H9 (cell line): ENCODE data around the gene CRISPLD2. TPM values are rescaled to one million over a fixed set of nuclear protein-coding genes. Genes with fewer than 3 reads are reported as not detected.

Source experiments
- DNase-seq: peaks from one replicate; pipeline ENCODE4 v3.0.0-alpha.2; 2017
- H2AFZ ChIP-seq: one replicate; pipeline ENCODE4 v1.6.1; 2013; ENCODE audit warnings: mild to moderate bottlenecking, low read length, control low read depth, moderate library complexity
- H2AK5ac ChIP-seq: 2 replicates; pipeline ENCODE4 v1.6.1; 2013; ENCODE audit warnings: low read length, control low read depth, mixed read lengths; ENCODE audit not compliant: insufficient read length
- H2BK120ac ChIP-seq: one replicate; pipeline ENCODE4 v1.6.1; 2013; ENCODE audit warnings: low read depth, mild to moderate bottlenecking, low read length, control low read depth, inconsistent platforms; ENCODE audit not compliant: poor library complexity, severe bottlenecking
- H2BK12ac ChIP-seq: 2 replicates; pipeline ENCODE4 v1.6.1; 2013; ENCODE audit warnings: low read length, control low read depth, mixed read lengths, low read depth; ENCODE audit not compliant: insufficient read length
- H2BK15ac ChIP-seq: 2 replicates; pipeline ENCODE4 v1.6.1; 2013; ENCODE audit warnings: low read depth, low read length, control low read depth
- H2BK20ac ChIP-seq: one replicate; pipeline ENCODE4 v1.6.1; 2013; ENCODE audit warnings: low read depth, mild to moderate bottlenecking, low read length, control low read depth, inconsistent platforms; ENCODE audit not compliant: poor library complexity, severe bottlenecking
- H2BK5ac ChIP-seq: 2 replicates; pipeline ENCODE4 v1.6.1; 2013; ENCODE audit warnings: low read length, control low read depth, mixed read lengths; ENCODE audit not compliant: insufficient read length
- H3K14ac ChIP-seq: 2 replicates; pipeline ENCODE4 v1.6.1; 2013; ENCODE audit warnings: low read length, control low read depth; ENCODE audit not compliant: insufficient read depth
- H3K18ac ChIP-seq: 2 replicates; pipeline ENCODE4 v1.6.1; 2013; ENCODE audit warnings: low read depth, mild to moderate bottlenecking, mixed read lengths, low read length, control low read depth; ENCODE audit not compliant: insufficient read length
- H3K23ac ChIP-seq: 2 replicates; pipeline ENCODE4 v1.6.1; 2013; ENCODE audit warnings: low read length, control low read depth, mixed read lengths, low read depth; ENCODE audit not compliant: insufficient read length
- H3K23me2 ChIP-seq: 2 replicates; pipeline ENCODE4 v1.6.1; 2013; ENCODE audit warnings: low read depth, mild to moderate bottlenecking, mixed read lengths, low read length, control low read depth; ENCODE audit not compliant: insufficient read length, poor library complexity, severe bottlenecking
- H3K27ac ChIP-seq: 2 replicates; pipeline ENCODE4 v1.5.1; 2013; ENCODE audit warnings: low read length, control low read depth, mixed read lengths, low read depth; ENCODE audit not compliant: insufficient read length
- H3K27me3 ChIP-seq: 2 replicates; pipeline ENCODE4 v1.6.1; 2013; ENCODE audit warnings: low read length, control low read depth, inconsistent platforms; ENCODE audit not compliant: insufficient read depth
- H3K4ac ChIP-seq: 2 replicates; pipeline ENCODE4 v1.6.1; 2013; ENCODE audit warnings: low read depth, mild to moderate bottlenecking, control low read depth, inconsistent platforms, low read length, moderate library complexity
- H3K4me1 ChIP-seq: 2 replicates; pipeline ENCODE4 v1.6.1; 2013; ENCODE audit warnings: low read length, control low read depth, inconsistent platforms; ENCODE audit not compliant: insufficient read depth
- H3K4me2 ChIP-seq: 2 replicates; pipeline ENCODE4 v1.6.1; 2013; ENCODE audit warnings: low read length, control low read depth, mixed read lengths; ENCODE audit not compliant: insufficient read length, insufficient read depth
- H3K56ac ChIP-seq: 2 replicates; pipeline ENCODE4 v1.6.1; 2013; ENCODE audit warnings: low read depth, mild to moderate bottlenecking, mixed read lengths, low read length, control low read depth; ENCODE audit not compliant: insufficient read length
- H3K79me1 ChIP-seq: 2 replicates; pipeline ENCODE4 v1.6.1; 2013; ENCODE audit warnings: low read depth, mild to moderate bottlenecking, moderate library complexity, low read length, control low read depth, inconsistent platforms; ENCODE audit not compliant: insufficient read depth, poor library complexity, severe bottlenecking
- H3K79me2 ChIP-seq: 2 replicates; pipeline ENCODE4 v1.6.1; 2013; ENCODE audit warnings: low read length, control low read depth, inconsistent platforms; ENCODE audit not compliant: insufficient read depth
- H3K9ac ChIP-seq: 2 replicates; pipeline ENCODE4 v1.6.1; 2013; ENCODE audit warnings: low read length, control low read depth, mixed read lengths; ENCODE audit not compliant: insufficient read length; ENCODE audit errors: extremely low read depth
- H3K9me3 ChIP-seq: one replicate; pipeline ENCODE4 v1.6.1; 2013; ENCODE audit warnings: low read depth, low read length, inconsistent platforms; ENCODE audit not compliant: control insufficient read depth
- H3T11ph ChIP-seq: one replicate; pipeline ENCODE4 v1.6.1; 2013; ENCODE audit warnings: mild to moderate bottlenecking, low read length, control low read depth, inconsistent platforms
- H4K20me1 ChIP-seq: one replicate; pipeline ENCODE4 v1.6.1; 2013; ENCODE audit not compliant: control insufficient read depth, insufficient read length, insufficient read depth
- H4K5ac ChIP-seq: 2 replicates; pipeline ENCODE4 v1.6.1; 2013; ENCODE audit warnings: low read depth, mild to moderate bottlenecking, mixed read lengths, low read length, control low read depth; ENCODE audit not compliant: insufficient read length
- H4K8ac ChIP-seq: replicated peaks from 2 replicates; pipeline ENCODE4 v1.6.1; 2013; ENCODE audit warnings: low read length, control low read depth, mixed read lengths, low read depth; ENCODE audit not compliant: insufficient read length
- H4K91ac ChIP-seq: 2 replicates; pipeline ENCODE4 v1.6.1; 2013; ENCODE audit warnings: low read depth, mild to moderate bottlenecking, moderate library complexity, mixed read lengths, low read length, control low read depth; ENCODE audit not compliant: insufficient read length
- H3K27ac Mint-ChIP-seq, 3 experiments: 2 replicates in 2 of 3; 3 replicates in 1 of 3; pipeline ENCODE4 v1.8.0; 2020 to 2021; ENCODE audit warnings: mixed read lengths in 3 of 3, mild to moderate bottlenecking in 1 of 3, moderate library complexity in 1 of 3
- H3K27me3 Mint-ChIP-seq: 2 replicates; pipeline ENCODE4 v1.8.0; 2021; ENCODE audit warnings: low read depth, mild to moderate bottlenecking, moderate library complexity, mixed read lengths
- H3K36me3 Mint-ChIP-seq, 3 experiments: 2 replicates in 2 of 3; 3 replicates in 1 of 3; pipeline ENCODE4 v1.8.0; 2020 to 2021; ENCODE audit warnings: low read depth in 3 of 3, mixed read lengths in 3 of 3; ENCODE audit not compliant: insufficient read depth in 1 of 3
- H3K4me1 Mint-ChIP-seq, 2 experiments: 2 replicates each; pipeline ENCODE4 v1.8.0; 2020; ENCODE audit warnings: mixed read lengths in 2 of 2
- H3K4me3 Mint-ChIP-seq, 2 experiments: 2 replicates in 1 of 2; 3 replicates in 1 of 2; pipeline ENCODE4 v1.8.0; 2020 to 2021; ENCODE audit warnings: mild to moderate bottlenecking in 2 of 2, mixed read lengths in 2 of 2, moderate library complexity in 1 of 2
- H3K9me3 Mint-ChIP-seq, 2 experiments: 2 replicates in 1 of 2; 3 replicates in 1 of 2; pipeline ENCODE4 v1.8.0; 2020; ENCODE audit warnings: mild to moderate bottlenecking in 2 of 2, mixed read lengths in 2 of 2, moderate library complexity in 1 of 2
- CTCF ChIP-seq: fragments of 200-600 bp; sonication (generic); conservative IDR thresholded peaks from 3 replicates; pipeline ENCODE4 v1.8.0; 2021; ENCODE audit warnings: antibody characterized with exemption, mild to moderate bottlenecking
- WGBS: extraction: QIAGEN DNeasy Blood & Tissue Kit; methylation state at CpG from one replicate; pipeline ENCODE4 v1.1.7; 2013; ENCODE audit warnings: missing lambda C conversion rate, low lambda C conversion rate, mixed read lengths; ENCODE audit not compliant: insufficient read length; ENCODE audit errors: extremely low coverage; 5-methylcytosine and 5-hydroxymethylcytosine counted together
- total RNA-seq: library from RNA; stranded (reverse); gene quantifications from 2 replicates; pipeline ENCODE4 v1.2.1, GENCODE V29; 2021

CRISPLD2 gene
- total RNA-seq, 1 experiment from 2014 or later: 2.3 TPM

- Histone ChIP-seq H2BK15ac (no peak overlapping the region), H2BK120ac (no peak overlapping the region), H2BK5ac (no peak overlapping the region), H3K9ac (no peak overlapping the region), H2AFZ (no peak overlapping the region), H3K23me2 (no peaks in the 10 kb centered on the region), H3K56ac (no peak overlapping the region), H3K9me3 (no peaks in the 10 kb centered on the region), H4K5ac (no peak overlapping the region), H4K20me1 (no peaks in the 10 kb centered on the region), H3K18ac (no peak overlapping the region), H3K4ac (no peak overlapping the region), H3K27me3 (no peaks in the 10 kb centered on the region), H3K4me2 (no peak overlapping the region), H3K14ac (no peak overlapping the region), H2AK5ac (no peak overlapping the region), H2BK12ac (no peak overlapping the region), H4K91ac (no peak overlapping the region), H2BK20ac (no peak overlapping the region), H4K8ac (no peak overlapping the region), H3K79me1 (no peaks in the 10 kb centered on the region), H3T11ph (no peak overlapping the region), H3K23ac (no peak overlapping the region), H3K4me1 (peaks cover 9% of the 10 kb centered on the region), H3K27ac (no peak overlapping the region), H3K79me2 (no peaks in the 10 kb centered on the region)
- no peak for TF ChIP-seq CTCF
- Mint-ChIP-seq H3K27ac (peak overlapping the region in 1 of 3 experiments; percentile 45; a peak in 1 of 7 replicates), H3K27me3 (no peaks in the 10 kb centered on the region), H3K4me1 (peaks cover 32 to 34% of the 10 kb centered on the region in 2 experiments), H3K36me3 (no peaks in the 10 kb centered on the region; a peak in 1 of 7 replicates), H3K9me3 (no peaks in the 10 kb centered on the region), H3K4me3 (no peak overlapping the region)
- WGBS: no CpG with 5 or more reads among the region's 12 CpGs
- no peak for DNase-seq
Measured at GRCh38 chr16:84889066-84889465, 69.3 kb downstream of the CRISPLD2 start.
